Measurements from ENCODE around the gene TAS1R3.

DNA sequence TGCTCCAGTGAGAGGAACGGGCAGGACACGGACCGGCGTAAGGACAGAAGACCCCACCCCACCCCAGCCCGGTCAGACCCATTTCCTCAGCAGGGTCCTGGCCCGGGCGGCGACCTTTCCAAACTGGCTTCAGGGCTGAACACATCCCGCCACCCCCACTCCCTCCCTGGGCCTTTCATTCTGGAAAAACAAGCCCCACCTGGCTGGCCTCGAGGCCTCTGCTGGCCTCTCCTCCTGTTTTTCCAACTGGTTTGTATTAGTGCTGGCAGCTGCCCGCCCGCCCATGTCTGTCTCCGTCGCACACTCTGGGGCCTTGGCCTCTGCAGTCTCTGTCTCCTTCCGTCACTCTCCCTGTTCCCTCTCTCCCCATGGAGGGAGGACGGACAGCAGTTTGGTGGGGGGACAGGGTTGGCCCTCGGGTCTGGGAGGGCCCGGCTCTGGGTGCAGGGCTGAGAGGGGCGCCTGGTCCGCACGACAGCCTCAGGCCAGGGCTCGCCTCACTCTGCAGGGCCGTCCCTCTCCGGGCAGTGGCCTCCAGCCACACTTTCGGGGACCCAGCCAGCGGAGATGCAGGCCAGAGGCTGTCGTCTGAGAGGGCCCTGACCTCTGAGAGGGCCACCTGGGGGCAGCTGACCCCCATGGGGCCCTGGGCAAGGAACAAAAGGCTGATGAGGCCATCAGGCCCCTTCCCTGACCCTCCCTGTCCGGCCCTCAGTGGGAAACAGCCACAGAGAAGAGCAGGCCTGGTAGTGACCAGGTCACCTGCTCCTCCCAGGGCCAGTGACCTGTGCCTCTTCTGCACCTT is 28.8 kb downstream of the TAS1R3 start:
- TF ChIP-seq BACH2 (CRISPR knock-in tag; IDR thresholded peaks at IDR 0.05; ENCODE audit: borderline replicate concordance) (no peak; the same call in 1 of the 2 replicates), PATZ1 (CRISPR knock-in tag; IDR thresholded peaks at IDR 0.05; ENCODE audit: borderline replicate concordance) (no peak), OSR1 (CRISPR knock-in tag; IDR thresholded peaks at IDR 0.05) (no peak), ARNTL (CRISPR knock-in tag; IDR thresholded peaks at IDR 0.05; ENCODE audit: borderline replicate concordance, low read depth) (no peak), PPARA (CRISPR knock-in tag; IDR thresholded peaks at IDR 0.05; ENCODE audit: borderline replicate concordance) (no peak), GLIS3 (CRISPR knock-in tag; IDR thresholded peaks at IDR 0.05) (no peak)
